Measurements from ENCODE around the gene TUBD1.
"Not testable (repeated sequence)": the region's sequence is repeated elsewhere in the genome, so short reads cannot be mapped to it uniquely, and the experiment has no call there.

Gene TUBD1

GRCh38 chr17:59853919-59854729, 38.6 kb downstream of the TUBD1 start:
- WGBS, 2 experiments (ENCODE audit: insufficient coverage in 2 of 2): 96 to 97% methylated on average over 5 to 7 of the region's 10 CpGs
- not testable (repeated sequence) for H3K27ac ChIP-seq (ENCODE audit: low read depth, low read length, severe bottlenecking)

GRCh38 chr17:59853168-59853918, 39.4 kb downstream of the TUBD1 start:
- WGBS, 2 experiments (ENCODE audit: insufficient coverage in 2 of 2): 88% methylated on average over 8 to 10 of the region's 14 CpGs

More at GRCh38 chr17:59853919-59854729, 38.6 kb downstream of the TUBD1 start:
- H3K36me3 ChIP-seq (ENCODE audit: control insufficient read depth, insufficient read depth, low read length); H3K9me3 ChIP-seq (ENCODE audit: control insufficient read depth, low read length); H3K4me3 ChIP-seq (ENCODE audit: extremely low read depth, insufficient read depth, low read length, poor library complexity, severe bottlenecking): not testable (repeated sequence)
- peaks cover 25% of the 10 kb centered on the region for H3K4me1 ChIP-seq (ENCODE audit: control insufficient read depth, insufficient read depth, low read length, poor library complexity, severe bottlenecking)

GRCh38 chr17:59852847-59853167, 39.9 kb downstream of the TUBD1 start:
- H3K4me1 ChIP-seq (ENCODE audit: control insufficient read depth, insufficient read depth, low read length, poor library complexity, severe bottlenecking): peaks cover 25% of the 10 kb centered on the region
- H3K9me3 ChIP-seq (ENCODE audit: control insufficient read depth, low read length); H3K4me3 ChIP-seq (ENCODE audit: extremely low read depth, insufficient read depth, low read length, poor library complexity, severe bottlenecking); H3K36me3 ChIP-seq (ENCODE audit: control insufficient read depth, insufficient read depth, low read length); H3K27ac ChIP-seq (ENCODE audit: low read depth, low read length, severe bottlenecking): not testable (repeated sequence)
- WGBS, 2 experiments (ENCODE audit: insufficient coverage in 2 of 2): 93 to 97% methylated on average over 5 to 7 of the region's 7 CpGs

More at GRCh38 chr17:59853168-59853918, 39.4 kb downstream of the TUBD1 start:
- no peaks in the 10 kb centered on the region for H3K9me3 ChIP-seq (ENCODE audit: control insufficient read depth, low read length)
- H3K4me3 ChIP-seq (ENCODE audit: extremely low read depth, insufficient read depth, low read length, poor library complexity, severe bottlenecking): no peak overlapping the region
- peaks cover 25% of the 10 kb centered on the region for H3K4me1 ChIP-seq (ENCODE audit: control insufficient read depth, insufficient read depth, low read length, poor library complexity, severe bottlenecking)
- no peak overlapping the region for H3K27ac ChIP-seq (ENCODE audit: low read depth, low read length, severe bottlenecking)
- H3K36me3 ChIP-seq (ENCODE audit: control insufficient read depth, insufficient read depth, low read length): no peaks in the 10 kb centered on the region

GRCh38 chr17:59851439-59852375, 41.0 kb downstream of the TUBD1 start:
- WGBS, 2 experiments (ENCODE audit: insufficient coverage in 2 of 2): 88 to 93% methylated on average over 5 to 8 of the region's 14 CpGs
- Histone ChIP-seq H3K27ac (ENCODE audit: low read depth, low read length, severe bottlenecking) (no peak overlapping the region), H3K4me3 (ENCODE audit: extremely low read depth, insufficient read depth, low read length, poor library complexity, severe bottlenecking) (no peak overlapping the region), H3K4me1 (ENCODE audit: control insufficient read depth, insufficient read depth, low read length, poor library complexity, severe bottlenecking) (peaks cover 21% of the 10 kb centered on the region), H3K36me3 (ENCODE audit: control insufficient read depth, insufficient read depth, low read length) (no peaks in the 10 kb centered on the region), H3K9me3 (ENCODE audit: control insufficient read depth, low read length) (no peaks in the 10 kb centered on the region)

- H3K4me3 ChIP-seq (ENCODE audit: extremely low read depth, insufficient read depth, low read length, poor library complexity, severe bottlenecking); H3K36me3 ChIP-seq (ENCODE audit: control insufficient read depth, insufficient read depth, low read length); H3K27ac ChIP-seq (ENCODE audit: low read depth, low read length, severe bottlenecking); H3K9me3 ChIP-seq (ENCODE audit: control insufficient read depth, low read length): not testable (repeated sequence)
- peaks cover 20% of the 10 kb centered on the region for H3K4me1 ChIP-seq (ENCODE audit: control insufficient read depth, insufficient read depth, low read length, poor library complexity, severe bottlenecking)
- 93 to 96% methylated on average over 8 to 11 of the region's 15 CpGs for WGBS, 2 experiments (ENCODE audit: insufficient coverage in 2 of 2)
Observed at GRCh38 chr17:59850311-59850710, 42.4 kb downstream of the TUBD1 start.

- H3K9me3 ChIP-seq (ENCODE audit: control insufficient read depth, low read length): no peaks in the 10 kb centered on the region
- H3K36me3 ChIP-seq (ENCODE audit: control insufficient read depth, insufficient read depth, low read length): no peaks in the 10 kb centered on the region
- no peak overlapping the region for H3K4me3 ChIP-seq (ENCODE audit: extremely low read depth, insufficient read depth, low read length, poor library complexity, severe bottlenecking)
- peaks cover 21% of the 10 kb centered on the region for H3K4me1 ChIP-seq (ENCODE audit: control insufficient read depth, insufficient read depth, low read length, poor library complexity, severe bottlenecking)
- no peak overlapping the region for H3K27ac ChIP-seq (ENCODE audit: low read depth, low read length, severe bottlenecking)
- 85 to 90% methylated on average over 2 to 6 of the region's 7 CpGs for WGBS, 2 experiments (ENCODE audit: insufficient coverage in 2 of 2)
Observed at GRCh38 chr17:59848778-59849177, 44.0 kb downstream of the TUBD1 start.

GRCh38 chr17:59848385-59848668, 44.4 kb downstream of the TUBD1 start:
- Histone ChIP-seq H3K9me3 (ENCODE audit: control insufficient read depth, low read length) (no peaks in the 10 kb centered on the region), H3K4me3 (ENCODE audit: extremely low read depth, insufficient read depth, low read length, poor library complexity, severe bottlenecking) (no peak overlapping the region), H3K27ac (ENCODE audit: low read depth, low read length, severe bottlenecking) (no peak overlapping the region), H3K4me1 (ENCODE audit: control insufficient read depth, insufficient read depth, low read length, poor library complexity, severe bottlenecking) (peaks cover 17% of the 10 kb centered on the region), H3K36me3 (ENCODE audit: control insufficient read depth, insufficient read depth, low read length) (no peaks in the 10 kb centered on the region)
- WGBS, 2 experiments (ENCODE audit: insufficient coverage in 2 of 2): 100% methylated on average over 2 to 3 of the region's 6 CpGs

- Histone ChIP-seq H3K27ac (ENCODE audit: low read depth, low read length, severe bottlenecking) (peak overlapping the region; percentile 54), H3K36me3 (ENCODE audit: control insufficient read depth, insufficient read depth, low read length) (peaks cover 6% of the 10 kb centered on the region), H3K4me3 (ENCODE audit: extremely low read depth, insufficient read depth, low read length, poor library complexity, severe bottlenecking) (no peak overlapping the region), H3K4me1 (ENCODE audit: control insufficient read depth, insufficient read depth, low read length, poor library complexity, severe bottlenecking) (peaks cover 12% of the 10 kb centered on the region), H3K9me3 (ENCODE audit: control insufficient read depth, low read length) (no peaks in the 10 kb centered on the region)
- 74 to 75% methylated on average over 4 to 7 of the region's 7 CpGs for WGBS, 2 experiments (ENCODE audit: insufficient coverage in 2 of 2)
Observed at GRCh38 chr17:59846394-59847165, 46.2 kb downstream of the TUBD1 start.

- H3K27ac ChIP-seq (ENCODE audit: low read depth, low read length, severe bottlenecking): peak overlapping the region; percentile 54
- H3K4me1 ChIP-seq (ENCODE audit: control insufficient read depth, insufficient read depth, low read length, poor library complexity, severe bottlenecking): peaks cover 9% of the 10 kb centered on the region
- peaks cover 14% of the 10 kb centered on the region for H3K36me3 ChIP-seq (ENCODE audit: control insufficient read depth, insufficient read depth, low read length)
- no peak overlapping the region for H3K4me3 ChIP-seq (ENCODE audit: extremely low read depth, insufficient read depth, low read length, poor library complexity, severe bottlenecking)
- H3K9me3 ChIP-seq (ENCODE audit: control insufficient read depth, low read length): no peaks in the 10 kb centered on the region
- WGBS, 2 experiments (ENCODE audit: insufficient coverage in 2 of 2): 100% methylated on average over 1 of the region's 3 CpGs; no CpG with 5 or more reads in 1 of the 2 experiments
Observed at GRCh38 chr17:59845595-59846393, 46.9 kb downstream of the TUBD1 start.
